GM21423 (cell line): ENCODE measurements around the gene ALPI.
"Not testable (repeated sequence)": the region's sequence is repeated elsewhere in the genome, so short reads cannot be mapped to it uniquely, and the experiment has no call there.

Experiments
- ATAC-seq: cut with Tn5 transposase; IDR thresholded peaks from one replicate; pipeline ENCODE4 v1.9.1; 2021; ENCODE audit warnings: mild to moderate bottlenecking, moderate library complexity; ENCODE audit not compliant: unreplicated experiment

Gene ALPI

GRCh38 chr2:232455426-232456255 is at the start of gene ALPI:
TSS of gene ALPI (plus strand) at chr2:232456153. CDS start at chr2:232456200, 47 bp downstream.
- no peak for ATAC-seq

- ATAC-seq, result no peak
Observed at GRCh38 chr2:232406556-232407310, 49.2 kb upstream of the ALPI start, which contains the start of gene ALPG. TSS of gene ALPG (plus strand) at chr2:232406844. CDS start at chr2:232406895, 51 bp downstream.

DNA sequence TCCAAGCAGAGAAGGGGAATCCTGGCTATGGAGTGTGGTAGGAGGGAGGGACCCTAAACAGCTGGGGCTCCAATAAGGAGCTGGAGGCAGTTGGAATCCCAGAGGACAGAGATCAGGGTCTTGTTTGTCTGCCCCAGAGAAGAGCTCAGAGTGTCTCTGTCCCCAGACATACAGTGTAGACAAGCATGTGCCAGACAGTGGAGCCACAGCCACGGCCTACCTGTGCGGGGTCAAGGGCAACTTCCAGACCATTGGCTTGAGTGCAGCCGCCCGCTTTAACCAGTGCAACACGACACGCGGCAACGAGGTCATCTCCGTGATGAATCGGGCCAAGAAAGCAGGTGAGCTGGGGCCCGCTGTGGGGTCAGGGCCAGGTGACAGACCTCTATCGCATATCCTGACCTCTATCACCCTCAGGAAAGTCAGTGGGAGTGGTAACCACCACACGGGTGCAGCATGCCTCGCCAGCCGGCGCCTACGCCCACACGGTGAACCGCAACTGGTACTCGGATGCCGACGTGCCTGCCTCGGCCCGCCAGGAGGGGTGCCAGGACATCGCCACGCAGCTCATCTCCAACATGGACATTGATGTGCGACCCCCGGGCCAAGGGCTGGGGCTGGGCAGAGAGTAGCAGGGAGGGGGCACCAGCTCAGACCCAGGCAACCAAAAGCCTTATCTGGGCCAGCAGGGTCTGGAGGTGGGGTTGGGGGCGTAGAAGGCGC is 48.4 kb upstream of the ALPI start:
- not testable (repeated sequence) for ATAC-seq

GRCh38 chr2:232408269-232408668 is 47.7 kb upstream of the ALPI start:
- ATAC-seq, result not testable (repeated sequence)

- ATAC-seq, result not testable (repeated sequence)
Observed at GRCh38 chr2:232409617-232410016, 46.3 kb upstream of the ALPI start.

DNA sequence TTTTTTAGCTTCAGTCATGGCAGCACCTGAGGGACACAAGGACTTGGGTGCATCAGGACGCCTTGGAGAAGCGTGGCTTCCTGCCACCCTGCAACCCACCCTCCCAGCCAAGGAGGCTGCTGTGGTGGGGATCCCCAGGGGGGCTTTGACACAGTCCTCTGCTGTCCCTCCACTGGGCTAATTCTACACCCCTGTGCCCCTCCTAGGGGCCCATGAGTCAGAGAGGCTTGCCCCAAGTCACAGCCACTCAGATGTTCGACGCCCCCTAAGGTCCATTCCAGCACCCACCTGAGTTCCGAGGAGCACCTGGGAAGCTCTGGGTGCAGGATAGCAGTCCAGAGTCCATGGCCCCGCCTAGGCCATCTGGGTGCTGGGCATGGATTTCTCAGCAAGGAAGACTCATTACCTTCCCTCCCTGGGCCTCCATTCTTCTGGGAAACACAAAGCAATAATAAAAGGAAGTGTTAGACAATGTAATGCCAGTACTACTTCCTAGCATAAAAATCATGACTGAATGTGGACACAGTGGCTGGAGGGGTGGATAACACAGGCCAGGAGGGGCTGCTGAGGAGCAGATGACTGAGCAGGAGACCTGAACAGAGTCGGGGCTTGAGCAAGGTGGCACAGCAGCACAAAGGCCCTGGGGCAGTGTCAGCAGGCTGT is 45.6 kb upstream of the ALPI start:
- ATAC-seq, result no peak

DNA sequence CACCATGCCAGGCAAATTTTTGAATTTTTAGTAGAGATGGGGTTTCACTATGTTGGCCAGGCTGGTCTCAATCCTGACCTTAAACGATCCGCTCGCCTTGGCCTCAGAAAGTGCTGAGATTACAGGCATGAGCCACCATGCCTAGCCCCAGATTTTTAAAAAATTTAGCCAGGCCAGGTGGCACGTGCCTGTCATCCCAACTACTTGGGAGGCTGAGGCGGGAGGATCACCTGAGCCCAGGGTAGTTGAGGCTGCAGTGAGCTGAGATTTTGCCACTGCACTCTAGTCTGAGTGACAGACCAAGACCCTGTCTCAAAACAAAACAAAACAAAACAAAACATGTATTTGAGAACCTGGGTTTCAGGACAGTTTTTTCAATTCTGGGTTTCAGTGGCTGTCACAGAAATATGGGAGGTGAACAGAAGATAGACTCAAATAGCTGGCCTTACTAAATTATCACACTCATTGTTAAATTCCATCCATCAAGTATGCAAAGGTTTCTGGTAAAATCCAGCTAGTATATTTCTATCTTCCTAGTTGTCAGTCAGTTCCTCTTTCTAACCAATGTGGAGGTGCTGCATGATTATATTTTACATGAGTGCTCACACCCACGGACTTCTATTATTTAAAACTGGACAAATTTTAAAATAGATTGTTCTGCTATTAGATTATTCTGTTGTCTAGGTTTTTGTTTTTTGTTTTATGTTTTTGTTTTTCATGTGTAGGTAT is 43.9 kb upstream of the ALPI start:
- no peak for ATAC-seq

- ATAC-seq, result no peak
Observed at GRCh38 chr2:232412986-232413385, 43.0 kb upstream of the ALPI start.

- ATAC-seq, result no peak
Observed at GRCh38 chr2:232415138-232415690, 40.7 kb upstream of the ALPI start.

- ATAC-seq, result no peak
Observed at GRCh38 chr2:232415736-232416520, 40.0 kb upstream of the ALPI start.

GRCh38 chr2:232416521-232417470 is 39.2 kb upstream of the ALPI start:
- ATAC-seq, result no peak

DNA sequence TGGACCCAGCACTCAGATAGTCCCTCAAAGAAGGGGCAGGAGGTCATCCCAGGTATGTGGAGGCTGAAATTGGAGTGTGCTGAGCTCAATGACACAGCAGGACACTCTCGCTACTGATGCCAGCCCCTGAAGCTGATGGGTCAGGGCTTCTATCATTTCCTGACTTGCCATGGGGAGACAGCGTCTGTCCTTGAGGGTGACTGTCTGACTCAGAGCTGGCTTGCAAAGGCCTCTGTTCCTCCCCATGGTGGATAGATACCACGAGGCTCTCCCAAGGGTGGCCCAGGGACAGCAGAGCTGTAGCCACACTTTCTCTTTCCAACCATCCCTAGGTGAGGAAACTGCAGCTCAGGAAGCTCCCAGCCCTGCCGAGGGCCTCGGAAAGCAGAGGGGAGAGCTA is 38.5 kb upstream of the ALPI start:
- ATAC-seq, result no peak

DNA sequence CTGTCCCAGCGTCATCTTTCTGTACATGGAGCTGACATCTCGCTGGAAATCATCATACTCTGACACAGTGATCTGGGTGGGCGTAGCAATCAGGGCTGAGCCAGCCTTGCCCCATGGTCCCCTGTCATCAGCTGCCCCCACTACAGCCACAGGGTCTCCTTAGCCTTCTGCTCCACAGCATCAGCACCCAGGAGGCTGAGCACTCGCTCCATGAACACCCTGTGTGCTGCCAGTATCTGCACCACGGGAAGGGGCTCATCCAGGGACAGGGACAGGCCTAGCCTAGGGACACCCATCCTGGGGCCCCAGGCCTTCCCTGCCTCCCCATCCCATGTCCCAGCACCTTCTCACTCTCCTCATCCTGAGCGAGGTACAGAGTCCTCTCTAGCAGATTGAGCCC is 37.9 kb upstream of the ALPI start:
- ATAC-seq, result no peak

DNA sequence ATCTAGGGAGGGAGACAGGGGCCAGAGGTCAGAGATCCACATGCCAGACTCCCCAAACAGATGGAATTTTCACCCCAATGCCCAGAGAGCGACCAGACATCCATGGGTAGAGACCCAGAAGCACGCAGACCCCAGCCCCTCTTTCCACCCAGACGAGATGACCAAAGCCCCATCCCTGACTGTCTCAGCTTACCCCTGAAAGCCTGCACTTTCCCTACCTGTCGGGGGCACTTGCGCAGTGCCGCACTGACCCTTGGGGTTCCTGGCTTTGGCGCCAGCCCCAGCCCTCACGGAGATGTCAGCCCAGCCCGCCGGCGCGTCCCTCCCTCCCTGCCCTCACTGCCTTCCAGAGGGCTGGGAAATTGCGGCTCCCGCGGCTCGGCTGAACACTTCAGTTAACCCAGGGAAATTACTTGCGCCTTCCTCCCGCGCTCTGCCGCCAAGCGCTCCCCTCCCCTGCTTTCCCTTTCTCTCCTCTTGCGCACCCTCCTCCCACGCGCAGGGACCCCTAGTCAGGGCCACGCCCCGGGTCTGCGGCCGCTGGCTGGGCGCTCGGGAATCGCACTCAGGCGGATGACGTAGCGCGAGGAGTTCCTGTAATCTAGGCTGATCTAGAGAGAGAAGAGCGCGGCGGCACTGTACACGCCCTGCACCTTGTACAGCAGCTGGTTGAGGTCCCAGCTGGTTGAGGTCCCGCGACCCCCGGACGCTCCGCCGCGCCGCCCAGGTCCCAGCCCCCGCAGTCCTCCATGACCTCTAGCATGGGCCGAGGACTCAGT is 37.3 kb upstream of the ALPI start:
- ATAC-seq, result no peak

GRCh38 chr2:232419245-232420072 is 36.5 kb upstream of the ALPI start:
- ATAC-seq, result no peak

GRCh38 chr2:232420073-232420454 is 35.9 kb upstream of the ALPI start:
- ATAC-seq, result no peak
